DND-41 (cell line): ENCODE measurements around the gene OSM.

ENCODE experiments used
- EZH2 ChIP-seq: IDR thresholded peaks from 3 replicates; pipeline ENCODE4 v1.6.1; 2012; ENCODE audit warnings: borderline replicate concordance, low read depth, mild to moderate bottlenecking, moderate library complexity, low read length, inconsistent platforms; ENCODE audit not compliant: severe bottlenecking
- TF ChIP-seq, protein P1 (sequence below): IDR thresholded peaks from 2 replicates; pipeline ENCODE4 v1.5.1; 2012; ENCODE audit warnings: borderline replicate concordance, low read length, moderate library complexity, mild to moderate bottlenecking; ENCODE audit not compliant: poor library complexity, severe bottlenecking; ENCODE audit errors: extremely low read depth

GRCh38 chr22:30217698-30218560, 48.7 kb downstream of the OSM start:
- no peak for TF ChIP-seq EZH2
- TF ChIP-seq, protein P1, sequence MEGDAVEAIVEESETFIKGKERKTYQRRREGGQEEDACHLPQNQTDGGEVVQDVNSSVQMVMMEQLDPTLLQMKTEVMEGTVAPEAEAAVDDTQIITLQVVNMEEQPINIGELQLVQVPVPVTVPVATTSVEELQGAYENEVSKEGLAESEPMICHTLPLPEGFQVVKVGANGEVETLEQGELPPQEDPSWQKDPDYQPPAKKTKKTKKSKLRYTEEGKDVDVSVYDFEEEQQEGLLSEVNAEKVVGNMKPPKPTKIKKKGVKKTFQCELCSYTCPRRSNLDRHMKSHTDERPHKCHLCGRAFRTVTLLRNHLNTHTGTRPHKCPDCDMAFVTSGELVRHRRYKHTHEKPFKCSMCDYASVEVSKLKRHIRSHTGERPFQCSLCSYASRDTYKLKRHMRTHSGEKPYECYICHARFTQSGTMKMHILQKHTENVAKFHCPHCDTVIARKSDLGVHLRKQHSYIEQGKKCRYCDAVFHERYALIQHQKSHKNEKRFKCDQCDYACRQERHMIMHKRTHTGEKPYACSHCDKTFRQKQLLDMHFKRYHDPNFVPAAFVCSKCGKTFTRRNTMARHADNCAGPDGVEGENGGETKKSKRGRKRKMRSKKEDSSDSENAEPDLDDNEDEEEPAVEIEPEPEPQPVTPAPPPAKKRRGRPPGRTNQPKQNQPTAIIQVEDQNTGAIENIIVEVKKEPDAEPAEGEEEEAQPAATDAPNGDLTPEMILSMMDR: no peak
